Measurements from ENCODE around the gene HEMGN. TPM values are rescaled to one million over a fixed set of nuclear protein-coding genes. Genes with fewer than 3 reads are reported as not detected.

Gene HEMGN
- total RNA-seq, 1 donor from 2014 or later, result not detected

DNA sequence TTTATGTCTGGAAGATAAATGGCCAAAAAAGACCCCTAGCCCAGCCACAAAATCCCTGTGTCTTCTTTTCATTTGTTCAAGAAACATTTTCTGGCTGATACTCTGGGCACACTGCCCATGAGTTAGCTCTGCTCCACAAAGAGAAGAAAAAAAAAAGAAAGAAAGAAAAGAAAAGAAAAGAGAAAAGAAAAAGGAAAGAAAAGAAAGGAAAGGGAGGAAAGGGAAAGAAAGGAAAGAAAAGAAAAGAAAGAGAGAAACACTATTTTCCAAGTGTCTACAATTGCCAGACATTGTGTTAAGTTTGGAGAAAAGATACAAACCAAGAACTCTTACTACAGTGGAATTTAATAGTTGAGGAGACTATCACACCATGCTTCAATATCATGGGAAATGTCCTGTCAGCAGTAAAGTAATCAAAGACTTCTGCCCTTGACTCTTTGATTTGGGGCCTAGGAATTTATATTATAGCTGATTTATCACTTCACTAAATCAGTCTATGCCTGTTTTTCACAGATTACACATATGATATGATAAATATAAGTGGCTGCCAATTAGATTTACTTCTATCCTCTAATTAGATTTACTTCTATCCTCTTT lies 18.7 kb downstream of the HEMGN start:
- Mint-ChIP-seq H3K36me3 (ENCODE audit: low read depth) (peaks cover 4% of the 10 kb centered on the region), H3K4me1 (ENCODE audit: low read depth) (peaks cover 32% of the 10 kb centered on the region), H3K9me3 (ENCODE audit: low read depth) (no peaks in the 10 kb centered on the region), H3K27me3 (ENCODE audit: low read depth) (no peaks in the 10 kb centered on the region), H3K27ac (ENCODE audit: unreplicated experiment) (no peak overlapping the region), H3K4me3 (ENCODE audit: unreplicated experiment) (no peak overlapping the region)
- TF ChIP-seq, protein P1, sequence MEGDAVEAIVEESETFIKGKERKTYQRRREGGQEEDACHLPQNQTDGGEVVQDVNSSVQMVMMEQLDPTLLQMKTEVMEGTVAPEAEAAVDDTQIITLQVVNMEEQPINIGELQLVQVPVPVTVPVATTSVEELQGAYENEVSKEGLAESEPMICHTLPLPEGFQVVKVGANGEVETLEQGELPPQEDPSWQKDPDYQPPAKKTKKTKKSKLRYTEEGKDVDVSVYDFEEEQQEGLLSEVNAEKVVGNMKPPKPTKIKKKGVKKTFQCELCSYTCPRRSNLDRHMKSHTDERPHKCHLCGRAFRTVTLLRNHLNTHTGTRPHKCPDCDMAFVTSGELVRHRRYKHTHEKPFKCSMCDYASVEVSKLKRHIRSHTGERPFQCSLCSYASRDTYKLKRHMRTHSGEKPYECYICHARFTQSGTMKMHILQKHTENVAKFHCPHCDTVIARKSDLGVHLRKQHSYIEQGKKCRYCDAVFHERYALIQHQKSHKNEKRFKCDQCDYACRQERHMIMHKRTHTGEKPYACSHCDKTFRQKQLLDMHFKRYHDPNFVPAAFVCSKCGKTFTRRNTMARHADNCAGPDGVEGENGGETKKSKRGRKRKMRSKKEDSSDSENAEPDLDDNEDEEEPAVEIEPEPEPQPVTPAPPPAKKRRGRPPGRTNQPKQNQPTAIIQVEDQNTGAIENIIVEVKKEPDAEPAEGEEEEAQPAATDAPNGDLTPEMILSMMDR (IDR thresholded peaks at IDR 0.05), result no peak
- DNase-seq (ENCODE audit: low spot score), result no peak

DNA sequence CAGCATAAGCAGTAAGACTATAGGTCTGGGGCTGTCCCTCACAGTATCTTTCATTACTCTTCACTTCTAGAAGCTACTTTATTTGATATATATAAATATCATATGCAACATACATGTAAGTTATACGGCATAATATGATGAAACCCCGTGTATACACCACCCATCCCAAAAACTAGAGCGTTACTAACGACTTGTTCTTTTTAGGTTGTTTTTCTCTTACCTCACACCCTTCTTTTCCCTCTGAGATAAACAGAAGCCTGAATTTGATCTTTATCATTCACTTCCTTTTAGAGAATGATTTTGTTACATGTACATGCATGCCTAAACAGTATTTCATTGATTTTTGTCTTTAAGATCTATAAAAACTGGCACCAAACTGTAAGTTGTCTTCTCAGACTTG lies 19.4 kb downstream of the HEMGN start:
- peaks cover 6% of the 10 kb centered on the region for H3K36me3 Mint-ChIP-seq (ENCODE audit: low read depth)
- no peak overlapping the region for H3K4me3 Mint-ChIP-seq (ENCODE audit: unreplicated experiment)
- H3K4me1 Mint-ChIP-seq (ENCODE audit: low read depth), result peaks cover 26% of the 10 kb centered on the region
- TF ChIP-seq, protein P1 (IDR thresholded peaks at IDR 0.05), result no peak
- H3K9me3 Mint-ChIP-seq (ENCODE audit: low read depth), result no peaks in the 10 kb centered on the region
- H3K27ac Mint-ChIP-seq (ENCODE audit: unreplicated experiment), result no peak overlapping the region
- DNase-seq (ENCODE audit: low spot score), result no peak
- H3K27me3 Mint-ChIP-seq (ENCODE audit: low read depth), result no peaks in the 10 kb centered on the region

DNA sequence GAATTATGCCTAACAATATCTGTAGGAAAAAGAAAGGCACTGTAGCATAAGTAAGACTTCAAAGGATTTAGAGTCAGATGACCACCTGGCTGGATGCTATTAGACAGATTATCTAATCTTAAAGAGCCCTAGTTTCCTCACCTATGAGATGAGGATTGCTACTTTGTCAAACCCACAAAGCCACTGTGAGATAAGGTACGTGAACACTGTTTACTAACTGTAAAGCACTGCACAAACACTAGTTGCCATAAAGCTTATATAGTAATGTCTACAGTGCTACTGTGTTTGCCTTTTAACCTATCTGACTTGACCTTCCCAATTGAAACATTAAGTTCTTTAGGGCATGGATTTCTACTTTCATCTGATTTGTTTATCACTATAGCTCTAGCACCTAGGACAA lies 26.0 kb downstream of the HEMGN start:
- no peak for DNase-seq (ENCODE audit: low spot score)
- Mint-ChIP-seq H3K27ac (ENCODE audit: unreplicated experiment) (no peak overlapping the region), H3K4me1 (ENCODE audit: low read depth) (no peaks in the 10 kb centered on the region)

DNA sequence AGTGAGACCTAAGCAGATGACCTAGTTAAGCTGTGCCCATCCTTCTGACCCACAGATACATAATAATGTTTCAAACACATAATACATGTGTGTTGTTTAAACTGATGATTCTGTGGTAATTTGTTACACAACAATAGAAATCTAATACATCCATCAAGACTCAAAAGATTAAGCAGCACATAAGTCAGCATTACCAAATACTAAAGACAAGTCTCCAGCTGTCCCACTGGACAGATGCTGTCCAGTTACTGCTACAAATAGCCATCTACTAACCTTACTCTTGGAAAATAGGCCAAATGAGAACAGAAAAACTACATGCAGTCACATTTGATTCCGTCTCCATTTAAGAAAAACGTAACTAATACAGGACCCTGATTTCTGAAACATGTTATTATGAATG lies 26.4 kb downstream of the HEMGN start:
- Mint-ChIP-seq H3K9me3 (ENCODE audit: low read depth) (no peaks in the 10 kb centered on the region), H3K36me3 (ENCODE audit: low read depth) (peaks cover 25% of the 10 kb centered on the region), H3K27ac (ENCODE audit: unreplicated experiment) (no peak overlapping the region), H3K4me1 (ENCODE audit: low read depth) (no peaks in the 10 kb centered on the region), H3K27me3 (ENCODE audit: low read depth) (no peaks in the 10 kb centered on the region), H3K4me3 (ENCODE audit: unreplicated experiment) (no peak overlapping the region)
- TF ChIP-seq, protein P1 (IDR thresholded peaks at IDR 0.05), result no peak
- DNase-seq (ENCODE audit: low spot score), result no peak

More for the DNA sequence above, 26.0 kb downstream of the HEMGN start:
- H3K4me3 Mint-ChIP-seq (ENCODE audit: unreplicated experiment), result no peak overlapping the region
- no peaks in the 10 kb centered on the region for H3K9me3 Mint-ChIP-seq (ENCODE audit: low read depth)
- H3K27me3 Mint-ChIP-seq (ENCODE audit: low read depth), result no peaks in the 10 kb centered on the region
- TF ChIP-seq, protein P1 (IDR thresholded peaks at IDR 0.05), result no peak
- H3K36me3 Mint-ChIP-seq (ENCODE audit: low read depth), result peaks cover 25% of the 10 kb centered on the region

DNA sequence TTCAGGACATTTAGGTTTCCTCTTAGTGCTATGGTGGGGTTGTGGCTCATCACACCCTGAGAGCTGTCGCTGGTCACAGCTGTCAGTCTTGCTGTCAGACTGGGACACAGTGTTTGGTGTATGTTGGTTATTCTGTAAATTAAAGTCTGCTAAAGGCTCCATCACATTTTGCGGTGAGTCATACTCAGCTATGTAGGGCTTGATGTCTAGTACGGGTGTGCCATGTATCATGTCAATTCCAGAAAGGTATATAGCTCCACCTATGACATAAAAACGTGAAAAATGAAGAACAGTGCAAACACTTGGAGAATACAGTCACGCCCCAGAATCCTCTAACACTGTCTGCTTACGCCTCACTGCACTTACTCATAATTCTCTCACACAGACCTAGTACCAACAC lies 27.6 kb downstream of the HEMGN start:
- Mint-ChIP-seq H3K4me3 (ENCODE audit: unreplicated experiment) (no peak overlapping the region), H3K27ac (ENCODE audit: unreplicated experiment) (no peak overlapping the region), H3K9me3 (ENCODE audit: low read depth) (no peaks in the 10 kb centered on the region), H3K27me3 (ENCODE audit: low read depth) (no peaks in the 10 kb centered on the region), H3K4me1 (ENCODE audit: low read depth) (no peaks in the 10 kb centered on the region), H3K36me3 (ENCODE audit: low read depth) (peaks cover 25% of the 10 kb centered on the region)
- TF ChIP-seq, protein P1 (IDR thresholded peaks at IDR 0.05), result no peak
- no peak for DNase-seq (ENCODE audit: low spot score)
